NK-92 (cell line): ENCODE measurements around the gene TOR1AIP1.

Experiments
- DNase-seq: peaks from one replicate; lab custom pipeline; 2025; ENCODE audit not compliant: unreplicated experiment; lab: John Stamatoyannopoulos, UW

TOR1AIP1 gene

GRCh38 chr1:179881642-179882252 is 338 bp upstream of the TOR1AIP1 start:
- DNase-seq: no peak

- DNase-seq: no peak
These were observed 1.1 kb downstream of the TOR1AIP1 start for GRCh38 chr1:179883040-179883744.

GRCh38 chr1:179883745-179884138 is 1.7 kb downstream of the TOR1AIP1 start:
- DNase-seq: no peak

- no peak for DNase-seq
These were observed 6.0 kb downstream of the TOR1AIP1 start for GRCh38 chr1:179888071-179888470.

- DNase-seq: no peak
These were observed 7.5 kb downstream of the TOR1AIP1 start for GRCh38 chr1:179889589-179889988.

GRCh38 chr1:179910934-179911333 is 28.8 kb downstream of the TOR1AIP1 start:
- DNase-seq: no peak

GRCh38 chr1:179911812-179912211 is 29.7 kb downstream of the TOR1AIP1 start:
- no peak for DNase-seq

- DNase-seq: no peak
These were observed 35.7 kb downstream of the TOR1AIP1 start for GRCh38 chr1:179917601-179918429.

- no peak for DNase-seq
These were observed 39.4 kb downstream of the TOR1AIP1 start for GRCh38 chr1:179921472-179921871.

GRCh38 chr1:179921981-179922872 is 40.1 kb downstream of the TOR1AIP1 start:
- no peak for DNase-seq

- DNase-seq: no peak
These were observed 40.9 kb downstream of the TOR1AIP1 start for GRCh38 chr1:179923029-179923428.

GRCh38 chr1:179924268-179924667 is 42.2 kb downstream of the TOR1AIP1 start:
- DNase-seq: no peak

- DNase-seq: no peak
These were observed 43.2 kb downstream of the TOR1AIP1 start for GRCh38 chr1:179925302-179925701.

- DNase-seq: no peak
These were observed 44.1 kb downstream of the TOR1AIP1 start for GRCh38 chr1:179925922-179926849.

GRCh38 chr1:179926850-179927205 is 44.7 kb downstream of the TOR1AIP1 start:
- no peak for DNase-seq

GRCh38 chr1:179929955-179930798 is 48.1 kb downstream of the TOR1AIP1 start:
- DNase-seq: no peak

- no peak for DNase-seq
These were observed 48.8 kb downstream of the TOR1AIP1 start for GRCh38 chr1:179930867-179931266.

- no peak for DNase-seq
These were observed 51.1 kb downstream of the TOR1AIP1 start for GRCh38 chr1:179933219-179933618.

GRCh38 chr1:179935909-179936496 is 53.9 kb downstream of the TOR1AIP1 start:
- DNase-seq: no peak
